MM.1S (cell line): ENCODE results near the gene GALNT9.

Experiments
- CTCF ChIP-seq: fragments of 300-600 bp; sonication (generic); IDR thresholded peaks from 2 replicates; pipeline ENCODE4 v1.5.1; 2016; ENCODE audit warnings: antibody characterized with exemption, low read length, mixed read lengths
- EZH2 ChIP-seq: fragments of 300-600 bp; sonication (generic); optimal IDR thresholded peaks from 2 replicates; pipeline ENCODE3; 2017; ENCODE audit warnings: low read depth, mild to moderate bottlenecking, antibody characterized with exemption, low read length, mixed read lengths
- EZH2phosphoT487 ChIP-seq: fragments of 300-600 bp; sonication (generic); IDR thresholded peaks from 2 replicates; pipeline ENCODE4 v1.6.1; 2018; ENCODE audit warnings: antibody characterized with exemption, low read length

DNA sequence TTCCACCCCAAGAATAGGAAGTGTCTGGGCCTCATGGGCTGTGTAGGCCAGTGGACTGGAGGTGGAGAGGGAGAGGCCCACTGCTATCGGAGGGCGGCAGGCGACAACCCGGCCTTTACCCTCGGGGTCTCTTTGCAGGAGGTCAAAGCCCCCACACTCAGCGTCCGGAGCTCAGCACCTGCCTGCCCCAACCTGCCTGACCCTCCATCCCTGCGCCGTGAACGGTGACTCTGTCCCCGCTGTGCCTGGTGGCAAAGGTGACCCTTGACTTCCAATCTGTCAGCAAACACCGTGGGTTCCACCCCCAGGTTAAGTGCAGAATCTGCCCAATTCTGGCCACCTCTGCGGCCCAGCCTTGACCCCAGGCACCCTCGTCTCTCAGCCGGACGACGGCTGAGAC is 15.7 kb upstream of the GALNT9 start:
- TF ChIP-seq CTCF (no peak), EZH2 (no peak), EZH2phosphoT487 (no peak)
